Activated B cell treated with CpG ODN at 0.5 μM for 24 hours (primary cell): ENCODE data around the gene CAPN7. TPM values are rescaled to one million over a fixed set of nuclear protein-coding genes. Genes with fewer than 3 reads are reported as not detected.
A peak's percentile ranks its signal among the peaks of the same experiment; 100 is the strongest.

Experiments
- ATAC-seq: fragments of 200-7000 bp; cut with Tn5 transposase; one replicate; pipeline ENCODE4 v1.10.0; 2021; ENCODE audit warnings: low read depth, mild to moderate bottlenecking, moderate library complexity
- CTCF ChIA-PET: fragments of 350-600 bp; sonication (Branson Sonifier 250); formaldehyde crosslinking; loops from one replicate; lab custom pipeline; 2021; ENCODE audit warnings: antibody characterized with exemption; lab: Charles Lee
- POLR2A ChIA-PET: fragments of 350-600 bp; sonication (Branson Sonifier 250); formaldehyde crosslinking; loops from one replicate; lab custom pipeline; 2021; ENCODE audit warnings: antibody characterized with exemption; lab: Charles Lee
- DNase-seq: peaks from one replicate; pipeline ENCODE4 v3.0.0; 2022
- H3K27ac Mint-ChIP-seq: one replicate; pipeline ENCODE4 v1.8.0; 2020; ENCODE audit warnings: mixed read lengths
- H3K27me3 Mint-ChIP-seq: one replicate; pipeline ENCODE4 v1.8.0; 2021; ENCODE audit warnings: mixed read lengths
- H3K36me3 Mint-ChIP-seq: one replicate; pipeline ENCODE4 v1.8.0; 2021; ENCODE audit warnings: low read depth, mixed read lengths
- H3K4me1 Mint-ChIP-seq: one replicate; pipeline ENCODE4 v1.8.0; 2021; ENCODE audit warnings: mixed read lengths
- H3K4me3 Mint-ChIP-seq: one replicate; pipeline ENCODE4 v1.8.0; 2020; ENCODE audit warnings: mild to moderate bottlenecking, mixed read lengths
- H3K9me3 Mint-ChIP-seq: one replicate; pipeline ENCODE4 v1.8.0; 2020; ENCODE audit warnings: mixed read lengths
- intact Hi-C: fragments of 100-400 bp; cut with micrococcal nuclease; formaldehyde crosslinking; loops from one replicate; pipeline ENCODE4 v1.15.1; 2024
- total RNA-seq: library from RNA; stranded (reverse); gene quantifications from 2 replicates; pipeline ENCODE4 v1.2.3, GENCODE V29; 2022
- TF ChIP-seq, protein P1 (sequence below): fragments of 200-600 bp; IDR thresholded peaks from one replicate; pipeline ENCODE4 v1.8.0; 2022; ENCODE audit warnings: antibody characterized with exemption, mild to moderate bottlenecking

CAPN7 gene
- total RNA-seq, 1 donor from 2014 or later, result 45.1 TPM

DNA sequence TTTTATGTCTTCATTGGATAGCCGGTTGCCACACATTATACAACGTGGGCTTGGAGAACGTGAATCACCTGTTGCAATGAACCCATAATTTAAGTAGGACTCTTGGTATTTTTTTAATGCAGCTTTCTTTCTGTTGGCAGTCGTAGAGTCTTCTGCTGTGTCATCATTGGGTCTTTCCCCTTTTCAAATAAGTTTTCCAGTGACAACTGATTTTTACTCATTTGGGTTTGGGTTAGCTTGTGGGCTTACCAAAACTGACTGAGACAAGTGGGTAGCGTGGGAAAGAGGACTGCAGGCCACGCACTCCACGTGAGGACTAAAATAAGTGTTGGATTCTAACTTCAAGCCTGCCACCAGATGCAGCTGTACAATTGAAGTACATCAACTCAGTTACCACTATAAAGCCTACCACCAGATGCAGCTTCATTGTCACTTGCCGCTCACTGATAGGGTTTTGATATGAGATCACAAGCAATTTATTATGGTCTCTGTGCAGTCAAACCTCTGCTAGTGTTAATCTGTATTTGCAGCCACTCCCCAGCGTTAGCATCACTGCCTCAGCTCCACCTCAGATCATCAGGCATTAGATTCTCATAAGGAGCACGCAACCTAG is 6.4 kb upstream of the CAPN7 start:
- intact Hi-C loops, result no loop called here
- H3K27me3 Mint-ChIP-seq, result no peaks in the 10 kb centered on the region
- H3K36me3 Mint-ChIP-seq, result no peaks in the 10 kb centered on the region
- H3K27ac Mint-ChIP-seq, result no peak overlapping the region
- H3K4me1 Mint-ChIP-seq, result peaks cover 3% of the 10 kb centered on the region
- POLR2A ChIA-PET, result no interaction called here
- no peak for DNase-seq
- no peak for ATAC-seq
- CTCF ChIA-PET, result interaction anchor here (1.0 to 6.1 kb wide), 3 partner anchors 68 to 205 kb away, joined by 4 to 87 read pairs (median 5); no protein-coding TSS in a partner anchor
- H3K9me3 Mint-ChIP-seq, result no peaks in the 10 kb centered on the region
- no peak overlapping the region for H3K4me3 Mint-ChIP-seq
- TF ChIP-seq, protein P1, sequence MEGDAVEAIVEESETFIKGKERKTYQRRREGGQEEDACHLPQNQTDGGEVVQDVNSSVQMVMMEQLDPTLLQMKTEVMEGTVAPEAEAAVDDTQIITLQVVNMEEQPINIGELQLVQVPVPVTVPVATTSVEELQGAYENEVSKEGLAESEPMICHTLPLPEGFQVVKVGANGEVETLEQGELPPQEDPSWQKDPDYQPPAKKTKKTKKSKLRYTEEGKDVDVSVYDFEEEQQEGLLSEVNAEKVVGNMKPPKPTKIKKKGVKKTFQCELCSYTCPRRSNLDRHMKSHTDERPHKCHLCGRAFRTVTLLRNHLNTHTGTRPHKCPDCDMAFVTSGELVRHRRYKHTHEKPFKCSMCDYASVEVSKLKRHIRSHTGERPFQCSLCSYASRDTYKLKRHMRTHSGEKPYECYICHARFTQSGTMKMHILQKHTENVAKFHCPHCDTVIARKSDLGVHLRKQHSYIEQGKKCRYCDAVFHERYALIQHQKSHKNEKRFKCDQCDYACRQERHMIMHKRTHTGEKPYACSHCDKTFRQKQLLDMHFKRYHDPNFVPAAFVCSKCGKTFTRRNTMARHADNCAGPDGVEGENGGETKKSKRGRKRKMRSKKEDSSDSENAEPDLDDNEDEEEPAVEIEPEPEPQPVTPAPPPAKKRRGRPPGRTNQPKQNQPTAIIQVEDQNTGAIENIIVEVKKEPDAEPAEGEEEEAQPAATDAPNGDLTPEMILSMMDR, result no peak

DNA sequence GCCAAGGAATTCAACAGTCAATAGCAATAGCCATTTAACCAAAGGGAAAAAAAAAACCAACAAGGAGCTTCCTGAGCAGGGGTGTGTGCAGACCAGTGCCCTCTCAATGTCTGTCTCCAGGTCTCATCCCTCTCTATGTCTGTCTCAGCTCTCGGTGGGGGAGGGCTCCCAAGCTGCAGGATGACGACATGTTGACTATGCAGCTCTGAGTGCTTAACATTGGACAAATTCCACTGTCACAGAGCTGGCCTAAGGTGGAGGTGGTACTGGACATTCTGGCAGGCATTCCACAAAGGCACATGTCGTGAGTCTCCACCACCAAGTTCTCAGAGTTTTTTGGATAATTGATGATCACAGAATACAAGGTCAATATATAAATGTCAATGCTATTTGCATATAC is 2.0 kb upstream of the CAPN7 start:
- Mint-ChIP-seq H3K36me3 (peaks cover 7% of the 10 kb centered on the region), H3K4me1 (peaks cover 24% of the 10 kb centered on the region), H3K9me3 (no peaks in the 10 kb centered on the region), H3K27me3 (no peaks in the 10 kb centered on the region), H3K27ac (no peak overlapping the region), H3K4me3 (no peak overlapping the region)
- DNase-seq (no peak), ATAC-seq (no peak)
- ChIA-PET CTCF (interaction anchor here (0.7 to 6.1 kb wide), 16 partner anchors 10 to 974 kb away, joined by 3 to 87 read pairs (median 10); no protein-coding TSS in a partner anchor), POLR2A (interaction anchor here (0.7 to 2.9 kb wide), 2 partner anchors 105 to 1098 kb away, joined by 3 to 8 read pairs; partner anchors contain the start of gene RBSN)
- TF ChIP-seq, protein P1, result no peak
- intact Hi-C loops, result no loop called here

DNA sequence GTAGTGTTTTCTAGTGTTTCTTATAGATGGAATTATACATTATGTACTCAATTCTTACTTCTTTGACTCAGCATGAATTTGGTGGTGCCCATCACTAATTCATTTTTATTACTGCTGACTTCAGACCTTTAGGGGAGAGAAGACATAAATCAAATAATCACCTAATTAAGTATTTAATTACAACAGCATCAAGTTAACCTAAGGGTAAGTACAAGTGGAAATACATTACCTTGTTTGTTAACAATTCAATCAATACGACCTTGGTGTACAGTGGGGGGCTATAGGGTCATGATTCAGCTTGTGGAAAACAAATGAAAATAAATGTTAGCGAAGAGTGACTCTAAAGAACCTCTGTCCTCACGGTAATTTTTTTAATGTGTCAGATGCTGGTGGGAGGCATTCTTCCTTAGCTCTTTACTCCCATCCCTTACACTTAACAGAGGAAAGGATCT is 538 bp upstream of the CAPN7 start:
- POLR2A ChIA-PET, result interaction anchor here (0.5 to 2.2 kb wide), 15 partner anchors 10 to 1060 kb away, joined by 3 to 11 read pairs (median 4); partner anchors contain the start of genes DPH3, OXNAD1 and RBSN
- peak overlapping the region; percentile 83 for H3K27ac Mint-ChIP-seq
- CTCF ChIA-PET, result interaction anchor here (0.7 to 2.4 kb wide), 12 partner anchors 8 to 351 kb away, joined by 3 to 10 read pairs (median 4); no protein-coding TSS in a partner anchor
- ATAC-seq, result no peak
- peak overlapping the region; percentile 81 for H3K4me3 Mint-ChIP-seq
- peaks cover 24% of the 10 kb centered on the region for H3K4me1 Mint-ChIP-seq
- H3K9me3 Mint-ChIP-seq, result no peaks in the 10 kb centered on the region
- no peak for DNase-seq
- peaks cover 7% of the 10 kb centered on the region for H3K36me3 Mint-ChIP-seq
- no peaks in the 10 kb centered on the region for H3K27me3 Mint-ChIP-seq
- intact Hi-C loops, result loop anchor here (5.0 kb wide), 1 partner anchor 1062 kb away; the partner anchor contains the start of gene OXNAD1
- TF ChIP-seq, protein P1, result no peak

DNA sequence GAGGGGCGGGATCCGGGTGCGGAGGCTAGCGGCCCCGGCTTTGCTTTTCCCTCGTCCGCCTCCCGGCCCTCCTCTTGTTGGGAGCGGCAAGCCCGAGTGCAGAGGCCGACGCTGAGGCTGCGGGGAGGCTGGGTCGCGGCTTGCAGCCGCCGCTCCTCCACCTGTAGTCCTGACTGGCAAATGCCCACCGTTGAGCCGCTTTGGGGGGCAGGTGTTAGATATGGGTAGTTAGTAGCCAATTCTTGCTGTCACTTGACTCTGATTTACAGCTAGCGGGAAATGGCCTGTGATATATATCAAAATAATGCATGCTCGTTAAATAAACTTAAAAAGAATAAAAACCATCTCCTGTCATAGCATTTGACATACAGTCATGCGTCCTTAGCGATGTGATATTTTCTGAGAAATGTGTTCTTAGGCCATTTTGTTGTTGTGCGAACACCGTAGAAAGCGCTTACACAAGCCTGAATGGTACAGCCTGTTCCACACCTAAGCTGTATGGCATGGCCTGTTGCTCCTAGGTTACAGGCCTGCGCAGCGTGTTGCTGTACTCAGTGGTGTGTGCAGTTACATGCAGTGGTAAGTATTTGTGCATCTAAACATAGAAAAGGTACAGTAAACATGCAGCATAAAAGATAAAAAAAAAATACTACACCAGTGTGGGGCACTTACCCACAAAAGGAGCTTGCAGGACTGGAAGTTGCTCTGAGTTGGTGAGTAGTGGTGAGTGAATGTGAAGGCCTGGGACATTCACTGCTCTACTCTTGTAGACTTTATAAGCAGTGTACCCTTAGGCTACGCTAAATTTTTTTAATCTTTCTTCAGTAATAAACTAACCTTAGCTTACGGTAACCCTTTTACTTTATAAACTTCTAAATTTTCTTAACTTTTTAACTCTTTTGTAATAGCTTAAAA is 873 bp downstream of the CAPN7 start:
- Mint-ChIP-seq H3K4me3 (peak overlapping the region; percentile 89), H3K9me3 (no peaks in the 10 kb centered on the region), H3K4me1 (peaks cover 24% of the 10 kb centered on the region), H3K27ac (peak overlapping the region; percentile 87), H3K36me3 (peaks cover 15% of the 10 kb centered on the region), H3K27me3 (no peaks in the 10 kb centered on the region)
- ChIA-PET POLR2A (interaction anchor here (0.6 to 2.2 kb wide), 9 partner anchors 11 to 707 kb away, joined by 3 to 11 read pairs (median 4); partner anchors contain the start of gene RBSN), CTCF (interaction anchor here (0.6 to 2.5 kb wide), 9 partner anchors 41 to 350 kb away, joined by 3 to 10 read pairs (median 5); no protein-coding TSS in a partner anchor)
- DNase-seq (no peak), ATAC-seq (no peak)
- TF ChIP-seq, protein P1, result no peak
- intact Hi-C loops, result loop anchor here (1.0 to 5.0 kb wide), 17 partner anchors 10 to 1060 kb away; partner anchors contain the start of genes BTD, CCDC174, EAF1 and HACL1
